T-cell (primary cell): ENCODE measurements around the gene SPATA12. TPM values are rescaled to one million over a fixed set of nuclear protein-coding genes. Genes with fewer than 3 reads are reported as not detected.

Source experiments
- ATAC-seq, 4 experiments: fragments of 200-7000 bp in 3 of 4; fragments of 150-1000 bp in 1 of 4; cut with Tn5 transposase; replicated peaks in 1 of 4; 1 replicate in 3 of 4; 2 replicates in 1 of 4; pipeline ENCODE4 v1.10.0; 2021; ENCODE audit warnings: moderate library complexity in 3 of 4, mild to moderate bottlenecking in 2 of 4, moderate number of reproducible peaks in 1 of 4
- CTCF ChIA-PET, 2 donors: fragments of 300-600 bp; sonication (Branson Sonifier 250); formaldehyde crosslinking; loops; one replicate each; lab custom pipeline; 2022; ENCODE audit warnings: antibody characterized with exemption in 2 of 2; lab: Charles Lee
- POLR2A ChIA-PET, 2 donors: fragments of 300-600 bp; sonication (Branson Sonifier 250); formaldehyde crosslinking; loops; one replicate each; lab custom pipeline; 2022; ENCODE audit warnings: antibody characterized with exemption in 2 of 2; lab: Charles Lee
- DNase-seq, 35 experiments: peaks; one replicate each; pipeline versions ENCODE4 v3.0.0 to v3.0.0-alpha.2; 2013 to 2023
- H3K27ac ChIP-seq: one replicate; pipeline ENCODE4 v1.5.1; 2013; ENCODE audit warnings: low read length
- H3K27me3 ChIP-seq, 2 experiments: replicated peaks in 1 of 2; 1 replicate in 1 of 2; 2 replicates in 1 of 2; pipeline versions ENCODE4 v1.6.1 to v1.7.0; 2013; ENCODE audit warnings: low read length in 1 of 2, mixed read lengths in 1 of 2; ENCODE audit not compliant: control insufficient read depth in 2 of 2, insufficient read depth in 2 of 2; ENCODE audit errors: extremely low read depth in 1 of 2
- H3K36me3 ChIP-seq, 2 donors: 1 replicate in 1 of 2; 2 replicates in 1 of 2; pipeline versions ENCODE4 v1.6.1 to v1.7.0; 2013; ENCODE audit warnings: low read length in 1 of 2; ENCODE audit not compliant: control insufficient read depth in 2 of 2, insufficient read depth in 1 of 2; ENCODE audit errors: extremely low read depth in 1 of 2
- H3K4me1 ChIP-seq, 2 experiments: 1 replicate in 1 of 2; 2 replicates in 1 of 2; pipeline versions ENCODE4 v1.6.1 to v1.7.0; 2013; ENCODE audit warnings: low read length in 2 of 2, mixed read lengths in 1 of 2; ENCODE audit not compliant: insufficient read depth in 2 of 2, control insufficient read depth in 1 of 2; ENCODE audit errors: extremely low read depth in 1 of 2
- H3K4me3 ChIP-seq, 2 donors: 1 replicate in 1 of 2; 2 replicates in 1 of 2; pipeline versions ENCODE4 v1.5.1 to v1.7.0; 2013; ENCODE audit warnings: mild to moderate bottlenecking in 2 of 2, low read length in 1 of 2, moderate library complexity in 1 of 2; ENCODE audit not compliant: control insufficient read depth in 1 of 2; ENCODE audit errors: extremely low read depth in 1 of 2
- H3K9me3 ChIP-seq: 2 replicates; pipeline ENCODE4 v1.7.0; 2013
- H3K27ac Mint-ChIP-seq, 2 donors: one replicate each; pipeline ENCODE4 v1.8.0; 2020 to 2021; ENCODE audit warnings: mild to moderate bottlenecking in 2 of 2, mixed read lengths in 2 of 2
- H3K27me3 Mint-ChIP-seq, 2 donors: one replicate each; pipeline ENCODE4 v1.8.0; 2021 to 2022; ENCODE audit warnings: mixed read lengths in 2 of 2
- H3K36me3 Mint-ChIP-seq: one replicate; pipeline ENCODE4 v1.8.0; 2021; ENCODE audit warnings: mixed read lengths
- H3K4me1 Mint-ChIP-seq, 3 donors: one replicate each; pipeline ENCODE4 v1.8.0; 2020 to 2022; ENCODE audit warnings: mixed read lengths in 3 of 3, mild to moderate bottlenecking in 1 of 3
- H3K4me3 Mint-ChIP-seq, 3 donors: one replicate each; pipeline ENCODE4 v1.8.0; 2020 to 2022; ENCODE audit warnings: mild to moderate bottlenecking in 3 of 3, mixed read lengths in 3 of 3, moderate library complexity in 3 of 3
- H3K9me3 Mint-ChIP-seq, 3 donors: one replicate each; pipeline ENCODE4 v1.8.0; 2020 to 2022; ENCODE audit warnings: mixed read lengths in 3 of 3
- WGBS: methylation state at CpG from one replicate; pipeline ENCODE4 v1.1.5; 2013; ENCODE audit warnings: missing lambda C conversion rate; ENCODE audit not compliant: insufficient coverage; 5-methylcytosine and 5-hydroxymethylcytosine counted together
- total RNA-seq, 35 experiments: library from RNA in 6 of 35; stranded (reverse) in 6 of 35; fragments of 120-200 nt in 1 of 35; gene quantifications; one replicate each; pipeline versions ENCODE4 v1.2.1 to v1.2.4 and lab custom pipeline; 2013 to 2026

Gene SPATA12
- total RNA-seq, 5 donors from 2014 or later (not counting 1 experiment from before 2014, with no cell fraction given): not detected

GRCh38 chr3:57061556-57061955 lies 1.1 kb downstream of the SPATA12 start:
- CTCF ChIA-PET: no interaction called here
- Mint-ChIP-seq H3K27me3 (peaks cover 0 to 5% of the 10 kb centered on the region in 2 donors), H3K4me3 (no peak overlapping the region)

GRCh38 chr3:57062101-57062631 lies 1.7 kb downstream of the SPATA12 start:
- DNase-seq (no peak), ATAC-seq (no peak)
- H3K4me3 Mint-ChIP-seq: no peak overlapping the region
- H3K36me3 Mint-ChIP-seq: no peaks in the 10 kb centered on the region
- H3K27ac Mint-ChIP-seq: no peak overlapping the region
- no peak overlapping the region for H3K27ac ChIP-seq
- 58% methylated on average over 4 of the region's 9 CpGs for WGBS
- no peaks in the 10 kb centered on the region for H3K4me1 ChIP-seq
- H3K9me3 ChIP-seq: no peaks in the 10 kb centered on the region
- H3K9me3 Mint-ChIP-seq: no peaks in the 10 kb centered on the region
- POLR2A ChIA-PET: no interaction called here
- no peaks in the 10 kb centered on the region for H3K4me1 Mint-ChIP-seq
- CTCF ChIA-PET: no interaction called here
- H3K36me3 ChIP-seq: no peaks in the 10 kb centered on the region
- no peak overlapping the region for H3K4me3 ChIP-seq
- H3K27me3 ChIP-seq: peaks cover 0 to 13% of the 10 kb centered on the region in 2 experiments
- peaks cover 0 to 5% of the 10 kb centered on the region in 2 donors for H3K27me3 Mint-ChIP-seq

More at GRCh38 chr3:57061556-57061955, 1.1 kb downstream of the SPATA12 start:
- Histone ChIP-seq H3K27ac (no peak overlapping the region), H3K4me1 (no peaks in the 10 kb centered on the region), H3K27me3 (peaks cover 0 to 14% of the 10 kb centered on the region in 2 experiments), H3K4me3 (no peak overlapping the region), H3K36me3 (no peaks in the 10 kb centered on the region), H3K9me3 (no peaks in the 10 kb centered on the region)
- ATAC-seq (no peak), DNase-seq (no peak)
- Mint-ChIP-seq H3K4me1 (no peaks in the 10 kb centered on the region), H3K36me3 (no peaks in the 10 kb centered on the region), H3K27ac (no peak overlapping the region), H3K9me3 (no peaks in the 10 kb centered on the region)
- 100% methylated on average over 2 of the region's 3 CpGs for WGBS
- POLR2A ChIA-PET: no interaction called here

- CTCF ChIA-PET: no interaction called here
- no peak overlapping the region for H3K27ac Mint-ChIP-seq
These were observed 2.6 kb downstream of the SPATA12 start for GRCh38 chr3:57063032-57063431.

GRCh38 chr3:57064001-57064400 lies 3.5 kb downstream of the SPATA12 start:
- Mint-ChIP-seq H3K4me1 (peaks cover 0 to 6% (median 0%) of the 10 kb centered on the region in 3 donors), H3K27ac (no peak overlapping the region), H3K9me3 (no peaks in the 10 kb centered on the region), H3K4me3 (no peak overlapping the region), H3K36me3 (no peaks in the 10 kb centered on the region), H3K27me3 (peaks cover 0 to 5% of the 10 kb centered on the region in 2 donors)
- ATAC-seq (no peak), DNase-seq (no peak)
- H3K36me3 ChIP-seq: no peaks in the 10 kb centered on the region
- no peak overlapping the region for H3K27ac ChIP-seq
- WGBS: no CpG with 5 or more reads among the region's 6 CpGs
- no peak overlapping the region for H3K4me3 ChIP-seq
- H3K27me3 ChIP-seq: peaks cover 0 to 14% of the 10 kb centered on the region in 2 experiments
- ChIA-PET POLR2A (no interaction called here), CTCF (no interaction called here)
- H3K4me1 ChIP-seq: no peaks in the 10 kb centered on the region
- no peaks in the 10 kb centered on the region for H3K9me3 ChIP-seq

More at GRCh38 chr3:57063032-57063431, 2.6 kb downstream of the SPATA12 start:
- H3K27ac ChIP-seq: no peak overlapping the region
- no peaks in the 10 kb centered on the region for H3K36me3 ChIP-seq
- H3K4me1 ChIP-seq: no peaks in the 10 kb centered on the region
- peaks cover 0 to 14% of the 10 kb centered on the region in 2 experiments for H3K27me3 ChIP-seq
- no peaks in the 10 kb centered on the region for H3K9me3 ChIP-seq
- Mint-ChIP-seq H3K4me1 (no peaks in the 10 kb centered on the region), H3K36me3 (no peaks in the 10 kb centered on the region), H3K27me3 (peaks cover 0 to 5% of the 10 kb centered on the region in 2 donors), H3K9me3 (no peaks in the 10 kb centered on the region), H3K4me3 (no peak overlapping the region)
- ATAC-seq (no peak), DNase-seq (no peak)
- 71% methylated on average over 5 of the region's 5 CpGs for WGBS
- H3K4me3 ChIP-seq: no peak overlapping the region
- POLR2A ChIA-PET: interaction anchor here in 1 of 2 donors (0.6 kb wide), 1 partner anchor 36 kb away, joined by 3 read pairs; no protein-coding TSS in a partner anchor

GRCh38 chr3:57064572-57064971 lies 4.1 kb downstream of the SPATA12 start:
- H3K27me3 ChIP-seq: peaks cover 0 to 14% of the 10 kb centered on the region in 2 experiments
- H3K4me1 ChIP-seq: no peaks in the 10 kb centered on the region
- peaks cover 0 to 8% (median 0%) of the 10 kb centered on the region in 3 donors for H3K4me1 Mint-ChIP-seq
- no peak for DNase-seq
- no peak for ATAC-seq
- CTCF ChIA-PET: no interaction called here
- H3K27ac Mint-ChIP-seq: no peak overlapping the region
- no peak overlapping the region for H3K4me3 ChIP-seq
- no peaks in the 10 kb centered on the region for H3K9me3 ChIP-seq
- H3K36me3 ChIP-seq: no peaks in the 10 kb centered on the region
- 60% methylated on average over 1 of the region's 2 CpGs for WGBS
- no peaks in the 10 kb centered on the region for H3K9me3 Mint-ChIP-seq
- H3K4me3 Mint-ChIP-seq: no peak overlapping the region
- no peak overlapping the region for H3K27ac ChIP-seq
- POLR2A ChIA-PET: no interaction called here
- no peaks in the 10 kb centered on the region for H3K36me3 Mint-ChIP-seq
- H3K27me3 Mint-ChIP-seq: peaks cover 0 to 5% of the 10 kb centered on the region in 2 donors

DNA sequence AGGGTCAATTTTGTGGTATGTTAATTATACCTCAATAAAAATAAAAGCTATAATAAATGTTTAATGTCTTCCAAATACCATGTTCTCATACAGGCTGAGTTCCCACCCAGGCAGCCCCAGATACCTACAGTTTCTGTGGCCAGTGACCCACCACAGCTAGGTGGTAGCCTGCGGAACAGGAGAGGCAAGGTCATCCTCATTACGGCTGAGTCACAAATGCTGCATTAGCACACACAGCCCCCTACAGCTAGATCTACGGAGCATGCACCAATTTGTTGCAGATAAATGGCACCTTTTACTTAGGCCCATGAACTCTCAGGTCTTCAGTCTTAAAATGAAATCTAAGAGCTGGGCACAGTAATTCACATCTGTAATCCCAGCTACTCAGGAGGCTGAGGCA lies 5.1 kb downstream of the SPATA12 start:
- ATAC-seq (no peak), DNase-seq (no peak)
- H3K4me3 Mint-ChIP-seq: no peak overlapping the region
- peaks cover 0 to 16% of the 10 kb centered on the region in 2 experiments for H3K27me3 ChIP-seq
- H3K4me1 Mint-ChIP-seq: peaks cover 0 to 8% (median 0%) of the 10 kb centered on the region in 3 donors
- ChIA-PET CTCF (interaction anchor here (0.6 to 0.7 kb wide), 2 partner anchors 209 to 363 kb away, joined by 3 read pairs; no protein-coding TSS in a partner anchor), POLR2A (no interaction called here)
- no peaks in the 10 kb centered on the region for H3K9me3 ChIP-seq
- H3K27me3 Mint-ChIP-seq: peaks cover 6 to 11% of the 10 kb centered on the region in 2 donors
- H3K27ac ChIP-seq: no peak overlapping the region
- H3K4me3 ChIP-seq: no peak overlapping the region
- WGBS: 100% methylated on average over 1 of the region's 3 CpGs
- no peaks in the 10 kb centered on the region for H3K36me3 Mint-ChIP-seq
- H3K36me3 ChIP-seq: no peaks in the 10 kb centered on the region
- no peak overlapping the region for H3K27ac Mint-ChIP-seq
- peaks cover 0 to 4% (median 0%) of the 10 kb centered on the region in 3 donors for H3K9me3 Mint-ChIP-seq
- H3K4me1 ChIP-seq: no peaks in the 10 kb centered on the region
